Measurements from ENCODE around the gene ALK.

ALK gene

DNA sequence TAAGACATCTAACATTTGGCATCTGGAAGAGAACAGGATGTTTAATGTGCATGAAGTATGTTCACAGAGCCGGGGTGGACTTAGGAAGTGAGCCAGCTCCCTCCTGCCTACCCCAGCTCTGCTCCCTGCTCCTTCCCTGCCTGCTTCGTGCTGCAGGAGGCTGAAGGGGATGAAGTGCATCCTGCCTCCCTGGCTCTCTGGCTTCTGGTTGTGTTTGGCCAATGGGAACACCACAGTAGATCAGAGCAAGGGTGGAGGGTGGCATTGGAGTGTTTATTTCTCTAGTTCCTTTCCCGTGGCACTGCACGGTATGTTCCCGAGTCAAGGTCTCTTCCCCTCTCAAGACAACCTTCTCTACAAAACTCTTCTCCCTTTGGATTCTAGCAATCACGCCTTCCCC, 426.3 kb downstream of the ALK start:
- TF ChIP-seq ZNF169 (tag by site-specific recombination; IDR thresholded peaks at IDR 0.05): no peak
- no peak for TF ChIP-seq ZNF341 (tag by site-specific recombination; IDR thresholded peaks at IDR 0.05; ENCODE audit: low read depth)
- no peak for TF ChIP-seq ZNF549 (tag by site-specific recombination; IDR thresholded peaks at IDR 0.05)
- no peak for TF ChIP-seq SP2 (tag by site-specific recombination; IDR thresholded peaks at IDR 0.05)
- TF ChIP-seq ZNF2 (tag by site-specific recombination; IDR thresholded peaks at IDR 0.05): no peak
- TF ChIP-seq ZNF214 (tag by site-specific recombination; IDR thresholded peaks at IDR 0.05; ENCODE audit: borderline replicate concordance): no peak
- no peak for TF ChIP-seq MEIS1 (CRISPR knock-in tag; IDR thresholded peaks at IDR 0.05; ENCODE audit: borderline replicate concordance)
- TF ChIP-seq ZNF610 (tag by site-specific recombination; IDR thresholded peaks at IDR 0.05; ENCODE audit: borderline replicate concordance): no peak
- no peak for TF ChIP-seq ZNF211 (tag by site-specific recombination; IDR thresholded peaks at IDR 0.05; ENCODE audit: low read depth)
- no peak for TF ChIP-seq ZNF510 (tag by site-specific recombination; IDR thresholded peaks at IDR 0.05; ENCODE audit: insufficient replicate concordance)
- no peak for TF ChIP-seq TRIM28 (IDR thresholded peaks at IDR 0.05; ENCODE audit: borderline replicate concordance, low read length)
- no peak for TF ChIP-seq ZNF433 (tag by site-specific recombination; IDR thresholded peaks at IDR 0.05; ENCODE audit: low read depth)
- CTCF ChIA-PET: no interaction called here
- no peaks in the 10 kb centered on the region for H3K9me3 ChIP-seq (ENCODE audit: control insufficient read depth, insufficient read depth, low read depth, low read length)
- H3K4me3 ChIP-seq (ENCODE audit: low read depth, low read length): no peak overlapping the region
- H3K4me1 ChIP-seq (ENCODE audit: control insufficient read depth, insufficient read depth, low read length): no peaks in the 10 kb centered on the region
- H3K27ac ChIP-seq (ENCODE audit: extremely low read depth, low read depth, low read length): no peak overlapping the region
- POLR2A ChIA-PET: no interaction called here
- no peaks in the 10 kb centered on the region for H3K36me3 ChIP-seq (ENCODE audit: control insufficient read depth in 2 of 2, insufficient read depth in 1 of 2, low read length in 2 of 2)

GRCh38 chr2:29492701-29493100, 428.7 kb downstream of the ALK start:
- TF ChIP-seq ZNF121 (tag by site-specific recombination; IDR thresholded peaks at IDR 0.05) (no peak), ZNF501 (tag by site-specific recombination; IDR thresholded peaks at IDR 0.05) (no peak), GLI2 (tag by site-specific recombination; IDR thresholded peaks at IDR 0.05; ENCODE audit: borderline replicate concordance, low read depth) (no peak), ZNF19 (tag by site-specific recombination; IDR thresholded peaks at IDR 0.05; ENCODE audit: low read depth) (no peak), ZSCAN16 (tag by site-specific recombination; IDR thresholded peaks at IDR 0.05) (no peak), ZNF140 (tag by site-specific recombination; IDR thresholded peaks at IDR 0.05) (no peak), ZNF560 (tag by site-specific recombination; IDR thresholded peaks at IDR 0.05; ENCODE audit: borderline replicate concordance) (no peak), GLI4 (tag by site-specific recombination; IDR thresholded peaks at IDR 0.05) (no peak), ZFP69B (tag by site-specific recombination; IDR thresholded peaks at IDR 0.05) (no peak), ZNF473 (tag by site-specific recombination; IDR thresholded peaks at IDR 0.05) (no peak), WT1 (tag by site-specific recombination; IDR thresholded peaks at IDR 0.05) (no peak), ZXDB (tag by site-specific recombination; IDR thresholded peaks at IDR 0.05) (no peak), ZNF221 (tag by site-specific recombination; IDR thresholded peaks at IDR 0.05; ENCODE audit: borderline replicate concordance) (no peak)
- TF ChIP-seq, protein P1, sequence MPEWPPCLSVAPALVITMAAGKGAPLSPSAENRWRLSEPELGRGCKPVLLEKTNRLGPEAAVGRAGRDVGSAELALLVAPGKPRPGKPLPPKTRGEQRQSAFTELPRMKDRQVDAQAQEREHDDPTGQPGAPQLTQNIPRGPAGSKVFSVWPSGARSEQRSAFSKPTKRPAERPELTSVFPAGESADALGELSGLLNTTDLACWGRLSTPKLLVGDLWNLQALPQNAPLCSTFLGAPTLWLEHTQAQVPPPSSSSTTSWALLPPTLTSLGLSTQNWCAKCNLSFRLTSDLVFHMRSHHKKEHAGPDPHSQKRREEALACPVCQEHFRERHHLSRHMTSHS (tag by site-specific recombination; IDR thresholded peaks at IDR 0.05): no peak
- TF ChIP-seq, protein P2, sequence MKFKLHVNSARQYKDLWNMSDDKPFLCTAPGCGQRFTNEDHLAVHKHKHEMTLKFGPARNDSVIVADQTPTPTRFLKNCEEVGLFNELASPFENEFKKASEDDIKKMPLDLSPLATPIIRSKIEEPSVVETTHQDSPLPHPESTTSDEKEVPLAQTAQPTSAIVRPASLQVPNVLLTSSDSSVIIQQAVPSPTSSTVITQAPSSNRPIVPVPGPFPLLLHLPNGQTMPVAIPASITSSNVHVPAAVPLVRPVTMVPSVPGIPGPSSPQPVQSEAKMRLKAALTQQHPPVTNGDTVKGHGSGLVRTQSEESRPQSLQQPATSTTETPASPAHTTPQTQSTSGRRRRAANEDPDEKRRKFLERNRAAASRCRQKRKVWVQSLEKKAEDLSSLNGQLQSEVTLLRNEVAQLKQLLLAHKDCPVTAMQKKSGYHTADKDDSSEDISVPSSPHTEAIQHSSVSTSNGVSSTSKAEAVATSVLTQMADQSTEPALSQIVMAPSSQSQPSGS (tag by site-specific recombination; IDR thresholded peaks at IDR 0.05; ENCODE audit: low read depth): no peak
- Histone ChIP-seq H3K4me3 (ENCODE audit: low read depth, low read length) (no peak overlapping the region), H3K36me3 (ENCODE audit: control insufficient read depth in 2 of 2, insufficient read depth in 1 of 2, low read length in 2 of 2) (no peaks in the 10 kb centered on the region), H3K27ac (ENCODE audit: extremely low read depth, low read depth, low read length) (no peak overlapping the region), H3K4me1 (ENCODE audit: control insufficient read depth, insufficient read depth, low read length) (no peaks in the 10 kb centered on the region), H3K9me3 (ENCODE audit: control insufficient read depth, insufficient read depth, low read depth, low read length) (no peaks in the 10 kb centered on the region)
- CTCF ChIA-PET: no interaction called here
- POLR2A ChIA-PET: no interaction called here

All from HEK293 (cell line).